Kidney epithelial cell (primary cell): Measurements from ENCODE around the gene PLEKHA5. TPM values are rescaled to one million over a fixed set of nuclear protein-coding genes. Genes with fewer than 3 reads are reported as not detected.

ENCODE experiments used
- DNase-seq: peaks from one replicate; pipeline ENCODE4 v3.0.0-alpha.2; 2010; ENCODE audit warnings: low read depth
- H3K27me3 ChIP-seq: 2 replicates; pipeline ENCODE4 v1.6.0; 2011; ENCODE audit warnings: low read length; ENCODE audit not compliant: control insufficient read depth, insufficient read depth
- H3K36me3 ChIP-seq: 2 replicates; pipeline ENCODE4 v1.5.1; 2011; ENCODE audit warnings: low read length; ENCODE audit not compliant: control insufficient read depth, insufficient read depth
- H3K4me3 ChIP-seq: 2 replicates; pipeline ENCODE4 v1.5.1; 2011; ENCODE audit warnings: low read depth, mild to moderate bottlenecking, control low read depth, low read length
- CTCF ChIP-seq: IDR thresholded peaks from 2 replicates; pipeline ENCODE4 v1.5.1; 2011; ENCODE audit warnings: mild to moderate bottlenecking, moderate library complexity, low read length, control low read depth, inconsistent platforms; ENCODE audit not compliant: insufficient read depth, poor library complexity, severe bottlenecking
- total RNA-seq: library from RNA; depleted of rRNA; stranded (reverse); fragments of >200 nt; gene quantifications from 2 replicates; pipeline ENCODE4 v1.2.3, GENCODE V29; 2015

The PLEKHA5 gene
- total RNA-seq, 1 donor from 2014 or later: 21.9 TPM

GRCh38 chr12:19287302-19287701 is 157.8 kb downstream of the PLEKHA5 start:
- peaks cover 3% of the 10 kb centered on the region for H3K36me3 ChIP-seq
- no peaks in the 10 kb centered on the region for H3K27me3 ChIP-seq
- DNase-seq: no peak
- TF ChIP-seq CTCF: no peak
- no peak overlapping the region for H3K4me3 ChIP-seq

- DNase-seq: no peak
Measured at GRCh38 chr12:19288161-19288560, 158.6 kb downstream of the PLEKHA5 start.

GRCh38 chr12:19288603-19289244 is 159.2 kb downstream of the PLEKHA5 start:
- TF ChIP-seq CTCF: peak; percentile 39
- H3K4me3 ChIP-seq: no peak overlapping the region
- no peaks in the 10 kb centered on the region for H3K27me3 ChIP-seq
- H3K36me3 ChIP-seq: peaks cover 1% of the 10 kb centered on the region
- DNase-seq: no peak

More at GRCh38 chr12:19288161-19288560, 158.6 kb downstream of the PLEKHA5 start:
- peaks cover 3% of the 10 kb centered on the region for H3K36me3 ChIP-seq
- no peak overlapping the region for H3K4me3 ChIP-seq
- H3K27me3 ChIP-seq: no peaks in the 10 kb centered on the region
- no peak for TF ChIP-seq CTCF

- no peak for TF ChIP-seq CTCF
- no peak overlapping the region for H3K4me3 ChIP-seq
- H3K27me3 ChIP-seq: no peaks in the 10 kb centered on the region
- no peaks in the 10 kb centered on the region for H3K36me3 ChIP-seq
- no peak for DNase-seq
Measured at GRCh38 chr12:19298836-19299605, 169.5 kb downstream of the PLEKHA5 start.

- Histone ChIP-seq H3K4me3 (no peak overlapping the region), H3K36me3 (no peaks in the 10 kb centered on the region), H3K27me3 (no peaks in the 10 kb centered on the region)
- TF ChIP-seq CTCF: no peak
- peak; percentile 47 for DNase-seq
Measured at GRCh38 chr12:19299765-19300164, 170.2 kb downstream of the PLEKHA5 start.

GRCh38 chr12:19301223-19301622 is 171.7 kb downstream of the PLEKHA5 start:
- DNase-seq: no peak
- Histone ChIP-seq H3K36me3 (no peaks in the 10 kb centered on the region), H3K4me3 (no peak overlapping the region), H3K27me3 (no peaks in the 10 kb centered on the region)
- TF ChIP-seq CTCF: no peak
